MM.1S (cell line): Measurements from ENCODE around the gene NTM.

Experiments
- CTCF ChIP-seq: fragments of 300-600 bp; sonication (generic); IDR thresholded peaks from 2 replicates; pipeline ENCODE4 v1.5.1; 2016; ENCODE audit warnings: antibody characterized with exemption, low read length, mixed read lengths
- EZH2 ChIP-seq: fragments of 300-600 bp; sonication (generic); optimal IDR thresholded peaks from 2 replicates; pipeline ENCODE3; 2017; ENCODE audit warnings: low read depth, mild to moderate bottlenecking, antibody characterized with exemption, low read length, mixed read lengths
- EZH2phosphoT487 ChIP-seq: fragments of 300-600 bp; sonication (generic); IDR thresholded peaks from 2 replicates; pipeline ENCODE4 v1.6.1; 2018; ENCODE audit warnings: antibody characterized with exemption, low read length

- TF ChIP-seq CTCF (no peak), EZH2 (no peak), EZH2phosphoT487 (no peak)
Observed at GRCh38 chr11:131954146-131954545, 583.7 kb downstream of the NTM start.
